ENCODE results near the gene SLX4IP.

DNA sequence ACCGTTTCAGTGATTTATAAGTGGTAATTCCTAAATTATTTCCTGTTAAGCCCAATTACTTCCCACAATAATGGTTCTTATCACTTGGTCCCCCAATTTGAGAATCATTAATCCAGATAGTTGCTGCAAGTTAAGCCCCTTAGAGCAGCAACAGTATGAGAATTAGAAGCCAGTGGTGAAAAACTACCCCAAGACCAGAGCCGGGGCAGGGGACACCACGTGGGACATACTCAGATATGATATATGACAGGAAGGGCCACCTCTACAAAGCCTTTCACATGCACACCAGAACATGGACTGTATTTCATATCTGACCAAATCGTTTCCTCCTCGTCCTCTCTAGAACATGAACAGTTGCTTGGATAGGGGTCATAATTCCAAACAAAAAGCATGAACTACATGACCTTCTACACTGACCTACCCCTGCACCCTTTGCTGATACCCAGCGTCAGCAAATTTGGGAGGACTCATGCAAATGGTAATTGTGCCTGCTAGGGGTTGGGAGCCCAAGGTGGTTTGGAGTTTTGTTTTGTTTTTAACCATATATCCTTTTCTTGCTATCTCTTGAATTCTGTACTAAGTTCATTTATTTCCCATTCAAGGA, 234.8 kb downstream of the SLX4IP start:
- TF ChIP-seq, protein P1, sequence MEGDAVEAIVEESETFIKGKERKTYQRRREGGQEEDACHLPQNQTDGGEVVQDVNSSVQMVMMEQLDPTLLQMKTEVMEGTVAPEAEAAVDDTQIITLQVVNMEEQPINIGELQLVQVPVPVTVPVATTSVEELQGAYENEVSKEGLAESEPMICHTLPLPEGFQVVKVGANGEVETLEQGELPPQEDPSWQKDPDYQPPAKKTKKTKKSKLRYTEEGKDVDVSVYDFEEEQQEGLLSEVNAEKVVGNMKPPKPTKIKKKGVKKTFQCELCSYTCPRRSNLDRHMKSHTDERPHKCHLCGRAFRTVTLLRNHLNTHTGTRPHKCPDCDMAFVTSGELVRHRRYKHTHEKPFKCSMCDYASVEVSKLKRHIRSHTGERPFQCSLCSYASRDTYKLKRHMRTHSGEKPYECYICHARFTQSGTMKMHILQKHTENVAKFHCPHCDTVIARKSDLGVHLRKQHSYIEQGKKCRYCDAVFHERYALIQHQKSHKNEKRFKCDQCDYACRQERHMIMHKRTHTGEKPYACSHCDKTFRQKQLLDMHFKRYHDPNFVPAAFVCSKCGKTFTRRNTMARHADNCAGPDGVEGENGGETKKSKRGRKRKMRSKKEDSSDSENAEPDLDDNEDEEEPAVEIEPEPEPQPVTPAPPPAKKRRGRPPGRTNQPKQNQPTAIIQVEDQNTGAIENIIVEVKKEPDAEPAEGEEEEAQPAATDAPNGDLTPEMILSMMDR (IDR thresholded peaks at IDR 0.05), result no peak
- TF ChIP-seq EZH2 (IDR thresholded peaks at IDR 0.05; ENCODE audit: borderline replicate concordance, insufficient read depth, low read depth, low read length, poor library complexity, severe bottlenecking), result no peak

Measured in B cell (primary cell).